Activated naive CD8-positive, alpha-beta T cell treated with anti-CD3 and anti-CD28 coated beads, Interleukin-2, amount 50 U/mL, for 24 hours (primary cell): Measurements from ENCODE around the gene MN1.

Experiments used
- ATAC-seq: fragments of 150-1000 bp; cut with Tn5 transposase; one replicate; pipeline ENCODE4 v1.10.0; 2021
- DNase-seq: peaks from one replicate; pipeline ENCODE4 v3.0.0; 2021
- H3K27ac Mint-ChIP-seq: one replicate; pipeline ENCODE4 v1.8.0; 2021; ENCODE audit warnings: mild to moderate bottlenecking, mixed read lengths
- H3K27me3 Mint-ChIP-seq: one replicate; pipeline ENCODE4 v1.8.0; 2021; ENCODE audit warnings: mixed read lengths
- H3K36me3 Mint-ChIP-seq: one replicate; pipeline ENCODE4 v1.8.0; 2021; ENCODE audit warnings: low read depth, mixed read lengths
- H3K4me1 Mint-ChIP-seq: one replicate; pipeline ENCODE4 v1.8.0; 2021; ENCODE audit warnings: mixed read lengths
- H3K4me3 Mint-ChIP-seq: one replicate; pipeline ENCODE4 v1.8.0; 2021; ENCODE audit warnings: mild to moderate bottlenecking, moderate library complexity, mixed read lengths
- H3K9me3 Mint-ChIP-seq: one replicate; pipeline ENCODE4 v1.8.0; 2021; ENCODE audit warnings: mixed read lengths

Gene MN1

GRCh38 chr22:27786965-27787364, 14.6 kb downstream of the MN1 start:
- ATAC-seq (no peak), DNase-seq (no peak)
- Mint-ChIP-seq H3K27ac (no peak overlapping the region), H3K36me3 (no peaks in the 10 kb centered on the region), H3K9me3 (no peaks in the 10 kb centered on the region), H3K4me1 (no peaks in the 10 kb centered on the region), H3K27me3 (peaks cover 7% of the 10 kb centered on the region), H3K4me3 (no peak overlapping the region)

GRCh38 chr22:27786291-27786932, 15.1 kb downstream of the MN1 start:
- peaks cover 7% of the 10 kb centered on the region for H3K27me3 Mint-ChIP-seq
- no peaks in the 10 kb centered on the region for H3K36me3 Mint-ChIP-seq
- ATAC-seq = no peak
- H3K4me3 Mint-ChIP-seq = no peak overlapping the region
- no peak overlapping the region for H3K27ac Mint-ChIP-seq
- H3K4me1 Mint-ChIP-seq = no peaks in the 10 kb centered on the region
- DNase-seq = no peak
- no peaks in the 10 kb centered on the region for H3K9me3 Mint-ChIP-seq

- no peak for DNase-seq
- H3K4me1 Mint-ChIP-seq = no peaks in the 10 kb centered on the region
- H3K27me3 Mint-ChIP-seq = peaks cover 7% of the 10 kb centered on the region
- H3K27ac Mint-ChIP-seq = no peak overlapping the region
- no peaks in the 10 kb centered on the region for H3K9me3 Mint-ChIP-seq
- no peak for ATAC-seq
- no peaks in the 10 kb centered on the region for H3K36me3 Mint-ChIP-seq
- H3K4me3 Mint-ChIP-seq = no peak overlapping the region
Measured at GRCh38 chr22:27785831-27786230, 15.7 kb downstream of the MN1 start.

- H3K4me3 Mint-ChIP-seq = no peak overlapping the region
- peaks cover 7% of the 10 kb centered on the region for H3K27me3 Mint-ChIP-seq
- no peak for ATAC-seq
- no peak for DNase-seq
- no peaks in the 10 kb centered on the region for H3K36me3 Mint-ChIP-seq
- no peaks in the 10 kb centered on the region for H3K4me1 Mint-ChIP-seq
- no peak overlapping the region for H3K27ac Mint-ChIP-seq
- no peaks in the 10 kb centered on the region for H3K9me3 Mint-ChIP-seq
Measured at GRCh38 chr22:27784120-27784475, 17.5 kb downstream of the MN1 start.

- no peak for DNase-seq
- H3K27ac Mint-ChIP-seq = no peak overlapping the region
- no peak overlapping the region for H3K4me3 Mint-ChIP-seq
- no peaks in the 10 kb centered on the region for H3K9me3 Mint-ChIP-seq
- no peaks in the 10 kb centered on the region for H3K4me1 Mint-ChIP-seq
- H3K27me3 Mint-ChIP-seq = peaks cover 7% of the 10 kb centered on the region
- H3K36me3 Mint-ChIP-seq = no peaks in the 10 kb centered on the region
- no peak for ATAC-seq
Measured at GRCh38 chr22:27783436-27784119, 18.0 kb downstream of the MN1 start.

- ATAC-seq (no peak), DNase-seq (no peak)
- Mint-ChIP-seq H3K9me3 (no peaks in the 10 kb centered on the region), H3K27me3 (peaks cover 9% of the 10 kb centered on the region), H3K4me1 (no peaks in the 10 kb centered on the region), H3K36me3 (no peaks in the 10 kb centered on the region), H3K4me3 (no peak overlapping the region), H3K27ac (no peak overlapping the region)
Measured at GRCh38 chr22:27782088-27782487, 19.5 kb downstream of the MN1 start.

- Mint-ChIP-seq H3K4me3 (no peak overlapping the region), H3K27ac (no peak overlapping the region), H3K36me3 (no peaks in the 10 kb centered on the region), H3K4me1 (no peaks in the 10 kb centered on the region), H3K9me3 (no peaks in the 10 kb centered on the region), H3K27me3 (peaks cover 10% of the 10 kb centered on the region)
- no peak for DNase-seq
- no peak for ATAC-seq
Measured at GRCh38 chr22:27780161-27780575, 21.4 kb downstream of the MN1 start.

- no peaks in the 10 kb centered on the region for H3K4me1 Mint-ChIP-seq
- H3K4me3 Mint-ChIP-seq = no peak overlapping the region
- DNase-seq (no peak), ATAC-seq (no peak)
- H3K36me3 Mint-ChIP-seq = no peaks in the 10 kb centered on the region
- no peak overlapping the region for H3K27ac Mint-ChIP-seq
- H3K27me3 Mint-ChIP-seq = peaks cover 10% of the 10 kb centered on the region
- H3K9me3 Mint-ChIP-seq = no peaks in the 10 kb centered on the region
Measured at GRCh38 chr22:27779643-27780042, 21.9 kb downstream of the MN1 start.

- Mint-ChIP-seq H3K36me3 (no peaks in the 10 kb centered on the region), H3K27ac (no peak overlapping the region), H3K4me1 (no peaks in the 10 kb centered on the region), H3K27me3 (peaks cover 9% of the 10 kb centered on the region), H3K4me3 (no peak overlapping the region), H3K9me3 (no peaks in the 10 kb centered on the region)
- DNase-seq = no peak
- ATAC-seq = no peak
Measured at GRCh38 chr22:27778294-27779090, 23.1 kb downstream of the MN1 start.

GRCh38 chr22:27777128-27777527, 24.4 kb downstream of the MN1 start:
- Mint-ChIP-seq H3K4me3 (no peak overlapping the region), H3K9me3 (no peaks in the 10 kb centered on the region), H3K36me3 (no peaks in the 10 kb centered on the region), H3K27me3 (peaks cover 9% of the 10 kb centered on the region), H3K27ac (no peak overlapping the region), H3K4me1 (no peaks in the 10 kb centered on the region)
- no peak for ATAC-seq
- DNase-seq = no peak

GRCh38 chr22:27776650-27776958, 25.0 kb downstream of the MN1 start:
- H3K27ac Mint-ChIP-seq = no peak overlapping the region

GRCh38 chr22:27775758-27776649, 25.6 kb downstream of the MN1 start:
- H3K4me1 Mint-ChIP-seq = no peaks in the 10 kb centered on the region
- no peak overlapping the region for H3K27ac Mint-ChIP-seq
- H3K4me3 Mint-ChIP-seq = no peak overlapping the region
- H3K27me3 Mint-ChIP-seq = peaks cover 9% of the 10 kb centered on the region
- H3K36me3 Mint-ChIP-seq = no peaks in the 10 kb centered on the region
- no peak for DNase-seq
- H3K9me3 Mint-ChIP-seq = no peaks in the 10 kb centered on the region
- no peak for ATAC-seq

More at GRCh38 chr22:27776650-27776958, 25.0 kb downstream of the MN1 start:
- H3K4me1 Mint-ChIP-seq = no peaks in the 10 kb centered on the region
- ATAC-seq (no peak), DNase-seq (no peak)
- H3K4me3 Mint-ChIP-seq = no peak overlapping the region
- H3K9me3 Mint-ChIP-seq = no peaks in the 10 kb centered on the region
- H3K36me3 Mint-ChIP-seq = no peaks in the 10 kb centered on the region
- peaks cover 9% of the 10 kb centered on the region for H3K27me3 Mint-ChIP-seq

- Mint-ChIP-seq H3K27ac (no peak overlapping the region), H3K27me3 (peaks cover 9% of the 10 kb centered on the region), H3K9me3 (no peaks in the 10 kb centered on the region), H3K4me1 (no peaks in the 10 kb centered on the region), H3K4me3 (no peak overlapping the region), H3K36me3 (no peaks in the 10 kb centered on the region)
- ATAC-seq (no peak), DNase-seq (no peak)
Measured at GRCh38 chr22:27775087-27775698, 26.4 kb downstream of the MN1 start.

- H3K9me3 Mint-ChIP-seq = no peaks in the 10 kb centered on the region
- DNase-seq (no peak), ATAC-seq (no peak)
- no peak overlapping the region for H3K27ac Mint-ChIP-seq
- no peaks in the 10 kb centered on the region for H3K4me1 Mint-ChIP-seq
- no peaks in the 10 kb centered on the region for H3K36me3 Mint-ChIP-seq
- no peak overlapping the region for H3K4me3 Mint-ChIP-seq
- H3K27me3 Mint-ChIP-seq = peaks cover 9% of the 10 kb centered on the region
Measured at GRCh38 chr22:27774200-27774599, 27.4 kb downstream of the MN1 start.
